NCI-H1105 treated with DMSO at 0.1 percent for 48 hours (cell line): Measurements from ENCODE around the gene CTSF.

Source experiments
- DNase-seq: peaks from one replicate; lab custom pipeline; 2025; lab: John Stamatoyannopoulos, UW

The CTSF gene

GRCh38 chr11:66532784-66533183, 35.6 kb downstream of the CTSF start:
- DNase-seq = no peak

DNA sequence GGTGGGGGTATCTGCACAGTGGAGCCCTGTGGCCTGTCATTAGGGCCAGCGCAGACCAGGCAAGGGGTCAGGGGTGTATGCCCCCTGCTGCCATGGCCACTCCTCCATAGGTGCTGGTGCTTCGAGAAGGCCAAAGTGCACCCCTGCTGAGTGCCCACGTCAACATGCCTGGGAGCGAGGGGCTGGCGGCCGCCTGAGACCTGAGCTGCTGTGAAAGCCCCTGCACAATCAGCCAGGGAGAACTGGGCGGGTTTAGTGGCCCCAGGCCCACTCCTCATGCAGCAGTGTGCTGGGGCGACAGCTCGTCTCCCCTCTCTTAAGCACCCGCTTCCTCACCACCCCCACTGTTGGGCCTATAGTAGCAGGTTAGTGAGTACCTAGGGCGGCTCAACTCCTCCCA, 36.6 kb downstream of the CTSF start:
- no peak for DNase-seq

- no peak for DNase-seq
Observed at GRCh38 chr11:66530927-66531709, 37.3 kb downstream of the CTSF start.

DNA sequence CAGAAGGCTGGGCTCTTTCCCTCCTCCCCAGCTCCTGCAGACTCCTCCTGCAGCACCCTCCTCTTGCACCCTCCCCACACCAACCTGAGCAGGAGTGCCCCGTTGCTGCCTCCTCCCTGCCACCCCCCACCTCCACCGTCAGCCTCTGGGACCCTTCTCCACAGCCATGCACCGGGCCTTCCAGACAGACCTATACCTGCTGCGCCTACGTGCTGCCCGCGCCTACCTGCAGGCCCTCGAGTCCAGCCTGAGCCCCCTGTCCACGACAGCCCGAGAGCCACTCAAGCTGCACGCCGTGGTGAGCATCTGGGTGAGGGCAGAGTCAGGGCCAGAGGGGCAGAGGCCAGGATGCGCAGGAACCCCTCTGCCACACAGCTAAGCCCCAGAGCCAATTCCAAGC, 38.8 kb downstream of the CTSF start:
- DNase-seq = no peak

- DNase-seq = no peak
Observed at GRCh38 chr11:66529069-66529468, 39.3 kb downstream of the CTSF start.

DNA sequence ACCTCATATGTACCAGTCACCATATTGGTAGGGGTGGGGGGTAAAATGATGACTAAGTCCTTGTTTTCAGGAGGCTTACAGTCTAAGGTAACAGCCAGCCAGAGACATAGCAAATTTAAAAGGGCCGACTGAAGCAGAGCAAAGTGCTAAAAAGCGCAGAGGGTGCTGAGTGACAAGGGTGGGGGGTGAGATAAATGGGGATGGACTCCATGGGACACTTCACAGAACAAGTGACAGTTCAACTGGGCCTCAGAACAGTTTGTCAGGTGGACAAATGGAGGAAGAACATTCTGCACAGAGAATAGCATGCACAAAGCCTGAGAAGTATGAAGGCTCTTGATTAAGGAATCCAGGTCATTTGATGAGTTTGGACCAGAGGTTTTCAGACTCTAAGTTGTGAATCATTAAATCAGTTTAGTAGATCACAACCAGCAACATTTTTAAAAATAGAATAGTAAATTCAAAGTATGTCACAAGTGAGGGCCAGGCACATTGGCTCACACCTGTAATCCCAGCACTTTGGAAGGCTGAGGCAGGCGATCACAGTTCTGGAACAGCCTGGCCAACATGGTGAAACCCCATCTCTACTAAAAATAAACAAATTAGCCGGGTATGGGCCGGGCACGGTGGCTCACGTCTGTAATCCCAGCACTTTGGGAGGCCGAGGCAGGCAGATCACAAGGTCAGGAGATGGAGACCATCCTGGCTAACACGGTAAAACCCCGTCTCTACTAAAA, 43.9 kb downstream of the CTSF start:
- no peak for DNase-seq

DNA sequence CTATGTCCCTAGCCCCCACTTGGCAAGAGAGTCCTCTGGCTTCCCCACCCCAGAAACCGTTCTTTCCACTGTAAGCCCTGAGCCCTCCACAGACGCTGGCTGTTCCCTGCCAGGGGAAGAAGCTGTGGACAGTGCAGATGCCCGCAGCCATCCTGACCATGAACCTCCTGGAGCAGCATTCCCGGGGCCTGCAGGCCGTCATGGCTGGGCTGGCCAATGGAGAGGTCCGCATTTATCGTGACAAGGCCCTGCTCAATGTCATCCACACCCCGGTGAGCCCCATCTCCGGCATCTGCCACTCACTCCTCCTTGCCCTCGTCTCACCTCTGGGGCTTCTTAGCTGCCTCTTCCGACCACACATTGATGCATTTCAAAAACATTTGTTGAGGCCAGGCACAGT, 44.8 kb downstream of the CTSF start:
- DNase-seq = no peak
